ENCODE data around the gene URGCP. TPM values are rescaled to one million over a fixed set of nuclear protein-coding genes. Genes with fewer than 3 reads are reported as not detected.

URGCP gene
- polyA plus RNA-seq, 1 of the 3 experiments (the other 2 are of a cell fraction) = 22.9 TPM

GRCh38 chr7:43956027-43956426 lies 49.6 kb upstream of the URGCP start:
- H3K36me3 ChIP-seq (replicated peaks in 1 of 2; ENCODE audit: control insufficient read depth in 1 of 2, insufficient read depth in 2 of 2, low read length in 1 of 2) = peaks cover 3 to 22% of the 10 kb centered on the region in 2 experiments
- ChIA-PET POLR2A (no interaction called here), CTCF (interaction anchor here (1.4 to 5.7 kb wide), 4 partner anchors 11 to 117 kb away, joined by 4 to 45 read pairs (median 23); no protein-coding TSS in a partner anchor)
- H3K9ac ChIP-seq = no peak overlapping the region
- H2AFZ ChIP-seq (ENCODE audit: low read depth) = no peak overlapping the region
- no peak overlapping the region for H3K4me2 ChIP-seq
- H3K27me3 ChIP-seq (ENCODE audit: insufficient read depth) = no peaks in the 10 kb centered on the region
- no peaks in the 10 kb centered on the region for H3K9me2 ChIP-seq
- 80% methylated on average over 3 of the region's 3 CpGs for WGBS (ENCODE audit: low lambda C conversion rate)
- H3K4me1 ChIP-seq (ENCODE audit: control insufficient read depth in 1 of 2, insufficient read depth in 2 of 2, low read depth in 1 of 2, low read length in 1 of 2) = no peaks in the 10 kb centered on the region
- no peak overlapping the region for H3K4me3 ChIP-seq (ENCODE audit: low read depth in 2 of 2, low read length in 1 of 2)
- no peak for DNase-seq
- H4K20me1 ChIP-seq (ENCODE audit: insufficient read depth) = no peaks in the 10 kb centered on the region
- no peaks in the 10 kb centered on the region for H3K79me2 ChIP-seq (ENCODE audit: insufficient read depth)
- peaks cover 5% of the 10 kb centered on the region for H3F3A ChIP-seq (replicated peaks; ENCODE audit: insufficient read depth)
- no peaks in the 10 kb centered on the region for H3K9me3 ChIP-seq
- TF ChIP-seq FOXM1 (IDR thresholded peaks at IDR 0.05; ENCODE audit: low read depth) (no peak), ELF1 (IDR thresholded peaks at IDR 0.05) (no peak), EP300 (IDR thresholded peaks at IDR 0.05; ENCODE audit: borderline replicate concordance in 1 of 2, low read depth in 1 of 2, low read length in 1 of 2) (no peak), GATA2 (CRISPR knock-in tag; IDR thresholded peaks at IDR 0.05) (no peak), RCOR1 (IDR thresholded peaks at IDR 0.05; ENCODE audit: low read length) (no peak), USF2 (IDR thresholded peaks at IDR 0.05; ENCODE audit: borderline replicate concordance, low read depth, low read length) (no peak), REST (IDR thresholded peaks at IDR 0.05; ENCODE audit: low read depth, low read length) (no peak), CTCF (IDR thresholded peaks at IDR 0.05) (no peak), RFX5 (IDR thresholded peaks at IDR 0.05; ENCODE audit: low read length) (no peak), MXI1 (IDR thresholded peaks at IDR 0.05; ENCODE audit: low read depth, low read length) (no peak), EZH2phosphoT487 (IDR thresholded peaks at IDR 0.05; ENCODE audit: borderline replicate concordance, low read depth) (no peak), RXRA (IDR thresholded peaks at IDR 0.05; ENCODE audit: borderline replicate concordance, low read depth) (no peak), RAD21 (IDR thresholded peaks at IDR 0.05; ENCODE audit: low read length) (no peak), MEF2A (IDR thresholded peaks at IDR 0.05; ENCODE audit: borderline replicate concordance, low read depth) (no peak)
- no peak overlapping the region for H3K27ac ChIP-seq (ENCODE audit: low read depth in 2 of 2, low read length in 1 of 2)

Measured in SK-N-SH (cell line).